ENCODE data around the gene SLC35F3.

DNA sequence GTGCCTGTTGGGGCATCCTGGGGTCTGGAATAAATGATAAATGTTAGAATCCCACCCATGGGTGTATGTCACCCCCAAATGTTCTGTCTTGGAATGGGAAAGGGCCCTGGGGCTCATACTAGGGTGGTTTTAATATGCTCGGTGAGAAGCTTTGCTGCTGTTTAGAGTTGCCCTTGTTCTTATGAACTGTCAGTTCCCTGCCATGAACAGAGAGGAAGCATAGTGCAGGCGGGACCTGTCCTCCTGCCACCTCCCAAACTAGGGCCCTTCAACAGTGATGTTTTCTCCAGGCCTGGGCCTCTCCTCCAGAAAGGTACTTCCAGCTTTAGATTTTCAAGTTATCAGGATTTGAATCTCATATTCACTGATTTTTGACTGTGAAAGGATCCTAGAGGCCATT, 388.1 kb downstream of the SLC35F3 start:
- TF ChIP-seq, protein P1, sequence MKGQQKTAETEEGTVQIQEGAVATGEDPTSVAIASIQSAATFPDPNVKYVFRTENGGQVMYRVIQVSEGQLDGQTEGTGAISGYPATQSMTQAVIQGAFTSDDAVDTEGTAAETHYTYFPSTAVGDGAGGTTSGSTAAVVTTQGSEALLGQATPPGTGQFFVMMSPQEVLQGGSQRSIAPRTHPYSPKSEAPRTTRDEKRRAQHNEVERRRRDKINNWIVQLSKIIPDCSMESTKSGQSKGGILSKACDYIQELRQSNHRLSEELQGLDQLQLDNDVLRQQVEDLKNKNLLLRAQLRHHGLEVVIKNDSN (IDR thresholded peaks at IDR 0.05) = no peak
- TF ChIP-seq RAD21 (IDR thresholded peaks at IDR 0.05; ENCODE audit: low read depth) (no peak), EGR1 (IDR thresholded peaks at IDR 0.05) (no peak), CREB1 (IDR thresholded peaks at IDR 0.05; ENCODE audit: low read depth) (no peak), TCF12 (IDR thresholded peaks at IDR 0.05; ENCODE audit: low read depth) (no peak), EP300 (IDR thresholded peaks at IDR 0.05; ENCODE audit: borderline replicate concordance) (no peak), TAF1 (IDR thresholded peaks at IDR 0.05; ENCODE audit: low read depth) (no peak), FOXM1 (IDR thresholded peaks at IDR 0.05; ENCODE audit: borderline replicate concordance, low read depth) (no peak), YY1 (IDR thresholded peaks at IDR 0.05; ENCODE audit: low read depth) (no peak)
- TF ChIP-seq, protein P2, sequence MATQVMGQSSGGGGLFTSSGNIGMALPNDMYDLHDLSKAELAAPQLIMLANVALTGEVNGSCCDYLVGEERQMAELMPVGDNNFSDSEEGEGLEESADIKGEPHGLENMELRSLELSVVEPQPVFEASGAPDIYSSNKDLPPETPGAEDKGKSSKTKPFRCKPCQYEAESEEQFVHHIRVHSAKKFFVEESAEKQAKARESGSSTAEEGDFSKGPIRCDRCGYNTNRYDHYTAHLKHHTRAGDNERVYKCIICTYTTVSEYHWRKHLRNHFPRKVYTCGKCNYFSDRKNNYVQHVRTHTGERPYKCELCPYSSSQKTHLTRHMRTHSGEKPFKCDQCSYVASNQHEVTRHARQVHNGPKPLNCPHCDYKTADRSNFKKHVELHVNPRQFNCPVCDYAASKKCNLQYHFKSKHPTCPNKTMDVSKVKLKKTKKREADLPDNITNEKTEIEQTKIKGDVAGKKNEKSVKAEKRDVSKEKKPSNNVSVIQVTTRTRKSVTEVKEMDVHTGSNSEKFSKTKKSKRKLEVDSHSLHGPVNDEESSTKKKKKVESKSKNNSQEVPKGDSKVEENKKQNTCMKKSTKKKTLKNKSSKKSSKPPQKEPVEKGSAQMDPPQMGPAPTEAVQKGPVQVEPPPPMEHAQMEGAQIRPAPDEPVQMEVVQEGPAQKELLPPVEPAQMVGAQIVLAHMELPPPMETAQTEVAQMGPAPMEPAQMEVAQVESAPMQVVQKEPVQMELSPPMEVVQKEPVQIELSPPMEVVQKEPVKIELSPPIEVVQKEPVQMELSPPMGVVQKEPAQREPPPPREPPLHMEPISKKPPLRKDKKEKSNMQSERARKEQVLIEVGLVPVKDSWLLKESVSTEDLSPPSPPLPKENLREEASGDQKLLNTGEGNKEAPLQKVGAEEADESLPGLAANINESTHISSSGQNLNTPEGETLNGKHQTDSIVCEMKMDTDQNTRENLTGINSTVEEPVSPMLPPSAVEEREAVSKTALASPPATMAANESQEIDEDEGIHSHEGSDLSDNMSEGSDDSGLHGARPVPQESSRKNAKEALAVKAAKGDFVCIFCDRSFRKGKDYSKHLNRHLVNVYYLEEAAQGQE (IDR thresholded peaks at IDR 0.05; ENCODE audit: low read depth) = no peak
- TF ChIP-seq, protein P3, sequence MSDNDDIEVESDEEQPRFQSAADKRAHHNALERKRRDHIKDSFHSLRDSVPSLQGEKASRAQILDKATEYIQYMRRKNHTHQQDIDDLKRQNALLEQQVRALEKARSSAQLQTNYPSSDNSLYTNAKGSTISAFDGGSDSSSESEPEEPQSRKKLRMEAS (IDR thresholded peaks at IDR 0.05) = no peak

Data from Ishikawa (cell line).